GM21723 (cell line): ENCODE data around the gene LTO1.

Source experiments
- ATAC-seq: cut with Tn5 transposase; IDR thresholded peaks from one replicate; pipeline ENCODE4 v1.9.1; 2021; ENCODE audit warnings: mild to moderate bottlenecking, moderate library complexity; ENCODE audit not compliant: unreplicated experiment

The LTO1 gene

GRCh38 chr11:69674886-69675714, at the start of gene LTO1:
Gene LTO1 (minus strand): TSS chr11:69675353. CDS start chr11:69675239, 114 bp downstream.
- ATAC-seq, result peak; percentile 85

- no peak for ATAC-seq
Observed at GRCh38 chr11:69721745-69722144, 46.6 kb upstream of the LTO1 start.

- ATAC-seq, result no peak
Observed at GRCh38 chr11:69721106-69721505, 46.0 kb upstream of the LTO1 start.

- ATAC-seq, result no peak
Observed at GRCh38 chr11:69718912-69719311, 43.8 kb upstream of the LTO1 start.

- no peak for ATAC-seq
Observed at GRCh38 chr11:69718147-69718546, 43.0 kb upstream of the LTO1 start.

- no peak for ATAC-seq
Observed at GRCh38 chr11:69716891-69717747, 42.0 kb upstream of the LTO1 start.

GRCh38 chr11:69716099-69716498, 40.9 kb upstream of the LTO1 start:
- no peak for ATAC-seq

GRCh38 chr11:69715446-69715845, 40.3 kb upstream of the LTO1 start:
- ATAC-seq, result no peak

- ATAC-seq, result no peak
Observed at GRCh38 chr11:69711822-69712801, 37.0 kb upstream of the LTO1 start.

- no peak for ATAC-seq
Observed at GRCh38 chr11:69708736-69709401, 33.7 kb upstream of the LTO1 start.

GRCh38 chr11:69707176-69707575, 32.0 kb upstream of the LTO1 start:
- ATAC-seq, result no peak

GRCh38 chr11:69705901-69706787, 31.0 kb upstream of the LTO1 start:
- ATAC-seq, result no peak

GRCh38 chr11:69705351-69705811, 30.2 kb upstream of the LTO1 start:
- ATAC-seq, result no peak

- no peak for ATAC-seq
Observed at GRCh38 chr11:69704508-69705253, 29.5 kb upstream of the LTO1 start.

GRCh38 chr11:69703768-69704507, 28.8 kb upstream of the LTO1 start, which contains the start of gene FGF19:
Gene FGF19 (minus strand): TSS chr11:69704022. CDS start chr11:69703876, 146 bp downstream.
- ATAC-seq, result no peak

- no peak for ATAC-seq
Observed at GRCh38 chr11:69703453-69703767, 28.3 kb upstream of the LTO1 start.

GRCh38 chr11:69702769-69703452, 27.8 kb upstream of the LTO1 start:
- no peak for ATAC-seq
